Gastroesophageal sphincter (tissue), 3 donors: ENCODE data around the gene JARID2.

Source experiments
- EP300 ChIP-seq: sonication (generic); formaldehyde crosslinking; IDR thresholded peaks from one replicate; pipeline ENCODE4 v1.6.1; 2017; ENCODE audit warnings: antibody characterized with exemption, mild to moderate bottlenecking
- POLR2A ChIP-seq, 2 donors: fragments of 450-650 bp; IDR thresholded peaks; one replicate each; pipeline ENCODE4 v1.6.1; 2017; ENCODE audit warnings: antibody characterized with exemption in 2 of 2, mild to moderate bottlenecking in 2 of 2, moderate library complexity in 1 of 2
- TF ChIP-seq, protein P1 (sequence below), 4 experiments: fragments of 200-600 bp in 2 of 4; fragments of 450-650 bp in 2 of 4; sonication (generic) in 1 of 4; IDR thresholded peaks; one replicate each; pipeline ENCODE4 v1.5.1; 2017 to 2019; ENCODE audit warnings: antibody characterized with exemption in 4 of 4, mild to moderate bottlenecking in 2 of 4, moderate library complexity in 2 of 4

DNA sequence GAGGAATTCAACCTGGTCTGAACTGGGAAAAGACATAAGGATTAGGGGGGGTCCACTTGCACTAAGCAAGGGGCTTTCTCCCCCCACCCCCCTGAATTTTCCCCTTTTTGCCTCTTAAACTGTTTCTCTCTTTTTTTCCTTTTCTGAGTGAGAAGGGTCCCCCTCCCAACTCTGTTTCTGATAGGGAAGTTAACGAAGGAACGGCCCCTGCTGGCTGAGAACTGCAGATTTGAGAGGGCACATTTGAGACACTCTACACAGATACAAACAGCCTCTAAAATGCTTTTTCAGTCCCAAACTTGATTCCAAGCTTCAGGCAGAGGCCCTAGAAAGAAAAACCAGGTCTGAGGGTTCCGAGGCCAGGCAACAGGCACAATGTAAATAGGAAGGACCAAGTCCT, 91.7 kb downstream of the JARID2 start:
- TF ChIP-seq POLR2A (IDR thresholded peaks at IDR 0.05) (no peak), EP300 (no peak)
- TF ChIP-seq, protein P1, sequence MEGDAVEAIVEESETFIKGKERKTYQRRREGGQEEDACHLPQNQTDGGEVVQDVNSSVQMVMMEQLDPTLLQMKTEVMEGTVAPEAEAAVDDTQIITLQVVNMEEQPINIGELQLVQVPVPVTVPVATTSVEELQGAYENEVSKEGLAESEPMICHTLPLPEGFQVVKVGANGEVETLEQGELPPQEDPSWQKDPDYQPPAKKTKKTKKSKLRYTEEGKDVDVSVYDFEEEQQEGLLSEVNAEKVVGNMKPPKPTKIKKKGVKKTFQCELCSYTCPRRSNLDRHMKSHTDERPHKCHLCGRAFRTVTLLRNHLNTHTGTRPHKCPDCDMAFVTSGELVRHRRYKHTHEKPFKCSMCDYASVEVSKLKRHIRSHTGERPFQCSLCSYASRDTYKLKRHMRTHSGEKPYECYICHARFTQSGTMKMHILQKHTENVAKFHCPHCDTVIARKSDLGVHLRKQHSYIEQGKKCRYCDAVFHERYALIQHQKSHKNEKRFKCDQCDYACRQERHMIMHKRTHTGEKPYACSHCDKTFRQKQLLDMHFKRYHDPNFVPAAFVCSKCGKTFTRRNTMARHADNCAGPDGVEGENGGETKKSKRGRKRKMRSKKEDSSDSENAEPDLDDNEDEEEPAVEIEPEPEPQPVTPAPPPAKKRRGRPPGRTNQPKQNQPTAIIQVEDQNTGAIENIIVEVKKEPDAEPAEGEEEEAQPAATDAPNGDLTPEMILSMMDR (IDR thresholded peaks at IDR 0.05), result no peak
